ENCODE data around the gene SSR1. TPM values are rescaled to one million over a fixed set of nuclear protein-coding genes. Genes with fewer than 3 reads are reported as not detected.
A peak's percentile ranks its signal among the peaks of the same experiment; 100 is the strongest.

SSR1 gene
- total and polyA plus RNA-seq, 9 donors, result 62.7 to 110 (median 75.5) TPM

GRCh38 chr6:7219310-7219709 lies 93.7 kb downstream of the SSR1 start:
- WGBS (ENCODE audit: insufficient coverage), result 87% methylated on average over 5 of the region's 6 CpGs

GRCh38 chr6:7218406-7218988 lies 94.5 kb downstream of the SSR1 start:
- Histone ChIP-seq H3K27me3 (ENCODE audit: control insufficient read depth, insufficient read depth, low read length) (no peaks in the 10 kb centered on the region), H3K4me1 (ENCODE audit: control insufficient read depth, insufficient read depth, low read length) (peaks cover 70% of the 10 kb centered on the region), H3K27ac (ENCODE audit: low read length) (peak overlapping the region; percentile 92), H3K36me3 (ENCODE audit: control insufficient read depth, insufficient read depth, low read length) (peaks cover 31% of the 10 kb centered on the region), H3K4me3 (ENCODE audit: low read length) (no peak overlapping the region), H3K9me3 (replicated peaks; ENCODE audit: control insufficient read depth, low read depth, low read length) (no peaks in the 10 kb centered on the region)
- no peak for DNase-seq
- WGBS (ENCODE audit: insufficient coverage), result no CpG with 5 or more reads among the region's 2 CpGs

More at GRCh38 chr6:7219310-7219709, 93.7 kb downstream of the SSR1 start:
- Histone ChIP-seq H3K27ac (ENCODE audit: low read length) (peak overlapping the region; percentile 60), H3K4me1 (ENCODE audit: control insufficient read depth, insufficient read depth, low read length) (peaks cover 62% of the 10 kb centered on the region), H3K4me3 (ENCODE audit: low read length) (no peak overlapping the region), H3K36me3 (ENCODE audit: control insufficient read depth, insufficient read depth, low read length) (peaks cover 24% of the 10 kb centered on the region), H3K27me3 (ENCODE audit: control insufficient read depth, insufficient read depth, low read length) (no peaks in the 10 kb centered on the region), H3K9me3 (replicated peaks; ENCODE audit: control insufficient read depth, low read depth, low read length) (no peaks in the 10 kb centered on the region)
- DNase-seq, result no peak

Other genes with a start within 250 kb of the SSR1 start
- 21.4 TPM for gene RREB1, start 205.2 kb downstream of the SSR1 start, total RNA-seq
- 10 to 100 TPM; 12.2 to 20.8 (median 17.7) TPM for gene RREB1, start 205.2 kb downstream of the SSR1 start, polyA plus RNA-seq (ENCODE audit: insufficient read depth in 1 of 8, insufficient read length in 8 of 8, low replicate concordance in 1 of 8)
- 0.04 TPM for gene CAGE1, start 76.5 kb upstream of the SSR1 start, total RNA-seq
- under 1 TPM in 3 of 8 donors, not detected in 5; 0.08 to 0.13 (median 0.08) TPM for gene CAGE1, start 76.5 kb upstream of the SSR1 start, polyA plus RNA-seq (ENCODE audit: insufficient read depth in 1 of 8, insufficient read length in 8 of 8, low replicate concordance in 1 of 8)
- 18.3 TPM for gene RIOK1, start 76.6 kb upstream of the SSR1 start, total RNA-seq
- gene RIOK1, start 76.6 kb upstream of the SSR1 start, polyA plus RNA-seq (ENCODE audit: insufficient read depth in 1 of 8, insufficient read length in 8 of 8, low replicate concordance in 1 of 8), result 10 to 100 TPM; 20.5 to 33.4 (median 24.8) TPM
- gene DSP, start 228.5 kb upstream of the SSR1 start, total RNA-seq, result 1.4 TPM
- gene DSP, start 228.5 kb upstream of the SSR1 start, polyA plus RNA-seq (ENCODE audit: insufficient read depth in 1 of 8, insufficient read length in 8 of 8, low replicate concordance in 1 of 8), result 10 to 100 TPM in 1 of 8 donors, 1 to 10 TPM in 7; 2.0 to 58.5 (median 3.5) TPM